HepG2 (cell line): ENCODE results near the gene ZMPSTE24. TPM values are rescaled to one million over a fixed set of nuclear protein-coding genes. Genes with fewer than 3 reads are reported as not detected.
A peak's percentile ranks its signal among the peaks of the same experiment; 100 is the strongest.

Source experiments
- ATAC-seq: fragments of 200-7000 bp; cut with Tn5 transposase; 3 replicates; pipeline ENCODE4 v1.9.1; 2020; ENCODE audit warnings: mild to moderate bottlenecking, moderate library complexity
- BruUV-seq: library from RNA; stranded (reverse); fragments of 400-500 nt; replicated peaks from 2 replicates; lab custom pipeline; 2021; lab: Mats Ljungman, UMichigan
- CTCF ChIA-PET: fragments of 300-600 bp; formaldehyde crosslinking; extraction: SDS; loops from one replicate; lab custom pipeline; 2021; ENCODE audit warnings: low total read pairs, inconsistent platforms, low intra/inter-chr PET ratio; lab: Yijun Ruan, JAX
- POLR2A ChIA-PET: fragments of 350-600 bp; sonication (Branson Sonifier 250); formaldehyde crosslinking; loops from one replicate; lab custom pipeline; 2020; ENCODE audit warnings: antibody characterized with exemption, inconsistent platforms; lab: Yijun Ruan, JAX
- DNase-seq: peaks from one replicate; pipeline ENCODE4 v3.0.0-alpha.2; 2015; ENCODE audit warnings: low spot score
- FAIRE-seq: peaks from 3 replicates; lab custom pipeline; 2011; peaks lifted over from hg19 to GRCh38; lab: Jason Lieb, UNC
- H2AFZ ChIP-seq: one replicate; pipeline ENCODE4 v1.6.1; 2011; ENCODE audit warnings: low read length, inconsistent platforms
- H3K27ac ChIP-seq: fragments of 300-600 bp; 3 replicates; pipeline ENCODE4 v1.8.0; 2011; ENCODE audit warnings: mixed run types, mild to moderate bottlenecking, mixed read lengths, low read length, inconsistent platforms; ENCODE audit not compliant: insufficient read depth; ENCODE audit errors: extremely low read length
- H3K27me3 ChIP-seq, 2 experiments: fragments of 200-600 bp in 1 of 2; 2 replicates in 1 of 2; 3 replicates in 1 of 2; pipeline versions ENCODE4 v1.6.0 to v1.8.0; 2011; ENCODE audit warnings: low read length in 2 of 2, mild to moderate bottlenecking in 2 of 2, moderate library complexity in 2 of 2, inconsistent platforms in 1 of 2; ENCODE audit not compliant: insufficient read depth in 2 of 2, control insufficient read depth in 1 of 2
- H3K36me3 ChIP-seq, 2 experiments: fragments of 200-600 bp in 1 of 2; replicated peaks in 1 of 2; 2 replicates in 1 of 2; 3 replicates in 1 of 2; pipeline versions ENCODE4 v1.5.1 to v1.8.0; 2011; ENCODE audit warnings: low read length in 2 of 2, inconsistent platforms in 1 of 2; ENCODE audit not compliant: insufficient read depth in 2 of 2, control insufficient read depth in 1 of 2
- H3K4me1 ChIP-seq: 2 replicates; pipeline ENCODE4 v1.5.1; 2012; ENCODE audit warnings: low read length, inconsistent platforms; ENCODE audit not compliant: insufficient read depth
- H3K4me2 ChIP-seq: 2 replicates; pipeline ENCODE4 v1.6.0; 2011; ENCODE audit warnings: low read depth, low read length, inconsistent platforms
- H3K4me3 ChIP-seq, 3 experiments: fragments of 200-600 bp in 1 of 3; sonication (generic), shearing (Covaris generic) in 1 of 3; replicated peaks in 1 of 3; 2 replicates each; pipeline ENCODE4 v1.5.1; 2011 to 2016; ENCODE audit warnings: low read length in 3 of 3, inconsistent platforms in 2 of 3, low read depth in 2 of 3, mild to moderate bottlenecking in 2 of 3, control low read depth in 1 of 3, mixed read lengths in 1 of 3; ENCODE audit not compliant: insufficient read depth in 1 of 3
- H3K79me2 ChIP-seq: one replicate; pipeline ENCODE4 v1.6.1; 2011; ENCODE audit warnings: low read length, inconsistent platforms; ENCODE audit not compliant: insufficient read depth
- H3K9ac ChIP-seq: 2 replicates; pipeline ENCODE4 v1.6.0; 2011; ENCODE audit warnings: mild to moderate bottlenecking, low read depth, low read length, inconsistent platforms; ENCODE audit not compliant: insufficient read depth
- H3K9me3 ChIP-seq: 2 replicates; pipeline ENCODE4 v1.5.1; 2012; ENCODE audit warnings: mild to moderate bottlenecking, low read length
- H4K20me1 ChIP-seq: 2 replicates; pipeline ENCODE4 v1.6.0; 2011; ENCODE audit warnings: inconsistent platforms, mild to moderate bottlenecking, low read length, moderate library complexity; ENCODE audit not compliant: insufficient read depth
- CENPT ChIP-seq: sonication (generic); formaldehyde crosslinking; IDR thresholded peaks from 2 replicates; pipeline ENCODE4 v1.8.0; 2022; ENCODE audit warnings: low read depth, mild to moderate bottlenecking, moderate library complexity, missing genetic modification reagents
- HMG20A ChIP-seq: IDR thresholded peaks from 2 replicates; pipeline ENCODE4 v1.6.1; 2016; ENCODE audit warnings: borderline replicate concordance
- LCORL ChIP-seq, 2 experiments: fragments of 450-650 bp in 1 of 2; sonication (generic) in 1 of 2; formaldehyde crosslinking in 1 of 2; IDR thresholded peaks; 2 replicates each; pipeline versions ENCODE4 v1.5.0 to v1.6.1; 2017 to 2020; ENCODE audit warnings: antibody characterized with exemption in 1 of 2, missing genetic modification reagents in 1 of 2
- NFIB ChIP-seq: sonication (generic); formaldehyde crosslinking; IDR thresholded peaks from 2 replicates; pipeline ENCODE4 v1.9.0; 2021; ENCODE audit warnings: missing genetic modification reagents, mild to moderate bottlenecking, borderline replicate concordance
- NFYC ChIP-seq: IDR thresholded peaks from 2 replicates; pipeline ENCODE4 v1.6.1; 2016; ENCODE audit warnings: missing genetic modification reagents, missing compliant biosample characterization
- PAWR ChIP-seq: sonication (generic); formaldehyde crosslinking; IDR thresholded peaks from 2 replicates; pipeline ENCODE4 v1.4.0; 2020; ENCODE audit warnings: missing genetic modification reagents, mild to moderate bottlenecking, borderline replicate concordance
- ZFP91 ChIP-seq: sonication (generic); formaldehyde crosslinking; IDR thresholded peaks from 2 replicates; pipeline ENCODE4 v1.9.0; 2022; ENCODE audit warnings: missing genetic modification reagents, mild to moderate bottlenecking, borderline replicate concordance
- ZNF280B ChIP-seq: sonication (generic); formaldehyde crosslinking; IDR thresholded peaks from 2 replicates; pipeline ENCODE4 v1.5.0; 2020; ENCODE audit warnings: missing genetic modification reagents, mild to moderate bottlenecking, borderline replicate concordance
- ZNF432 ChIP-seq: sonication (generic); formaldehyde crosslinking; IDR thresholded peaks from 2 replicates; pipeline ENCODE4 v1.5.0; 2020; ENCODE audit warnings: missing genetic modification reagents, mild to moderate bottlenecking, borderline replicate concordance
- ZNF644 ChIP-seq: IDR thresholded peaks from 2 replicates; pipeline ENCODE4 v1.6.1; 2016; ENCODE audit warnings: low read depth
- ZUFSP ChIP-seq: sonication (generic); formaldehyde crosslinking; IDR thresholded peaks from 2 replicates; pipeline ENCODE4 v1.9.0; 2021; ENCODE audit warnings: missing genetic modification reagents, mild to moderate bottlenecking, borderline replicate concordance
- WGBS: methylation state at CpG from one replicate; pipeline ENCODE4 v1.1.6; 2017; ENCODE audit warnings: low lambda C conversion rate; 5-methylcytosine and 5-hydroxymethylcytosine counted together
- in situ Hi-C: cut with HindIII; loops from 2 replicates; pipeline ENCODE4 v1.10.0; 2017; ENCODE audit warnings: low pct_unique_long_range_greater_than_20kb; ENCODE audit not compliant: extremely low pct_ligation_motif_present
- intact Hi-C: fragments of 100-400 bp; cut with micrococcal nuclease; formaldehyde crosslinking; loops from one replicate; pipeline ENCODE4 v1.10.0; 2022; ENCODE audit not compliant: unreplicated experiment
- polyA plus RNA-seq, 8 experiments: library from polyadenylated mRNA; depleted of rRNA in 3 of 8; stranded (reverse) in 7 of 8; unstranded in 1 of 8; fragments of >200 nt; fragmentation: Illumina TruSeq in 4 of 8; extraction: Trizol in 4 of 8; gene quantifications; 2 replicates each; pipeline versions ENCODE4 v1.2.1 to v1.2.3, GENCODE V29; 2011 to 2016; ENCODE audit warnings: low read depth in 4 of 8, missing spikeins in 1 of 8, mixed read lengths in 1 of 8; ENCODE audit not compliant: insufficient read depth in 1 of 8
- total RNA-seq, 5 experiments: library from RNA; depleted of rRNA; stranded (reverse); fragments of >200 nt; fragmentation: Illumina TruSeq; extraction: Trizol; gene quantifications; 2 replicates each; pipeline ENCODE4 v1.2.3, GENCODE V29; 2016; ENCODE audit warnings: low read depth in 1 of 5

The ZMPSTE24 gene
- total and polyA plus RNA-seq, 2 of the 13 experiments (the other 11 are each of a cell fraction or from before 2014, with no cell fraction given), result 13.6 to 60.2 TPM

GRCh38 chr1:40312238-40313205, 54.5 kb downstream of the ZMPSTE24 start:
- H3K79me2 ChIP-seq, result no peaks in the 10 kb centered on the region
- CTCF ChIA-PET, result no interaction called here
- peaks cover 0 to 1% of the 10 kb centered on the region in 2 experiments; a peak in 1 of 5 replicates for H3K27me3 ChIP-seq
- H3K4me3 ChIP-seq, result no peak overlapping the region
- H3K4me1 ChIP-seq, result peaks cover 43% of the 10 kb centered on the region
- POLR2A ChIA-PET, result interaction anchor here (0.8 to 1.5 kb wide), 3 partner anchors 39 to 69 kb away, joined by 3 to 7 read pairs (median 3); partner anchors contain the start of gene SMAP2
- intact Hi-C loops (loop anchor here (10.0 kb wide), 1 partner anchor 58 kb away; the partner anchor contains the start of gene ZMPSTE24), in situ Hi-C loops (no loop called here)
- no peak overlapping the region for H3K4me2 ChIP-seq
- DNase-seq (peak; percentile 20), ATAC-seq (no peak), FAIRE-seq (no peak)
- no TSS peak for BruUV-seq
- H3K36me3 ChIP-seq, result peaks cover 0 to 4% of the 10 kb centered on the region in 2 experiments; a peak in 1 of 5 replicates
- no peaks in the 10 kb centered on the region for H3K9me3 ChIP-seq
- no peaks in the 10 kb centered on the region for H4K20me1 ChIP-seq
- no peak overlapping the region for H2AFZ ChIP-seq
- TF ChIP-seq ZFP91 (CRISPR knock-in tag), result no peak
- TF ChIP-seq NFYC (CRISPR knock-in tag), result no peak
- TF ChIP-seq ZNF432 (CRISPR knock-in tag), result no peak
- no peak for TF ChIP-seq HMG20A (CRISPR knock-in tag)
- TF ChIP-seq LCORL (IDR thresholded peaks at IDR 0.05), result peak; percentile 41; the same call in 1 of the 2 replicates
- TF ChIP-seq LCORL (CRISPR knock-in tag; IDR thresholded peaks at IDR 0.05), result no peak
- TF ChIP-seq ZNF280B, result 0 out of 2 replicates have a peak, but pooled peaks have one; percentile 41
- no peak for TF ChIP-seq PAWR
- TF ChIP-seq ZNF644, result no peak
- no peak for TF ChIP-seq NFIB (CRISPR knock-in tag)
- TF ChIP-seq ZUFSP, result no peak
- no peak for TF ChIP-seq CENPT (CRISPR knock-in tag)
- WGBS, result 78% methylated on average over 4 of the region's 10 CpGs
- no peak overlapping the region for H3K9ac ChIP-seq
- H3K27ac ChIP-seq, result peak overlapping the region; percentile 25
